HCT116 (cell line): Measurements from ENCODE around the gene CFAP91. TPM values are rescaled to one million over a fixed set of nuclear protein-coding genes. Genes with fewer than 3 reads are reported as not detected.

Experiments used
- total RNA-seq: library from RNA; stranded (reverse); gene quantifications from one replicate; pipeline ENCODE4 v1.2.1, GENCODE V29; 2021; ENCODE audit not compliant: unreplicated experiment

The CFAP91 gene
- total RNA-seq, 1 experiment from 2014 or later = 0.96 TPM

Other genes starting within 250 kb of the CFAP91 start
- gene TMEM39A, start 239.4 kb upstream of the CFAP91 start, total RNA-seq = 40.2 TPM
- gene POGLUT1, start 234.1 kb upstream of the CFAP91 start, total RNA-seq = 13.8 TPM
- 121 TPM for gene TIMMDC1, start 204.5 kb upstream of the CFAP91 start, total RNA-seq
- not detected for gene CD80, start 143.4 kb upstream of the CFAP91 start, total RNA-seq
- gene ADPRH, start 123.5 kb upstream of the CFAP91 start, total RNA-seq = 1.5 TPM
- gene PLA1A, start 105.1 kb upstream of the CFAP91 start, total RNA-seq = not detected
- gene POPDC2, start 42.4 kb upstream of the CFAP91 start, total RNA-seq = 1.6 TPM
- gene COX17, start 25.6 kb upstream of the CFAP91 start, total RNA-seq = 51.6 TPM
- gene NR1I2, start 79.1 kb downstream of the CFAP91 start, total RNA-seq = 0.07 TPM